NCI-H1694 (cell line): ENCODE data around the gene HOXB1.
"Not testable (repeated sequence)": the region's sequence is repeated elsewhere in the genome, so short reads cannot be mapped to it uniquely, and the experiment has no call there.

ENCODE experiments used
- DNase-seq: peaks from one replicate; lab custom pipeline; 2025; lab: John Stamatoyannopoulos, UW

HOXB1 gene

DNA sequence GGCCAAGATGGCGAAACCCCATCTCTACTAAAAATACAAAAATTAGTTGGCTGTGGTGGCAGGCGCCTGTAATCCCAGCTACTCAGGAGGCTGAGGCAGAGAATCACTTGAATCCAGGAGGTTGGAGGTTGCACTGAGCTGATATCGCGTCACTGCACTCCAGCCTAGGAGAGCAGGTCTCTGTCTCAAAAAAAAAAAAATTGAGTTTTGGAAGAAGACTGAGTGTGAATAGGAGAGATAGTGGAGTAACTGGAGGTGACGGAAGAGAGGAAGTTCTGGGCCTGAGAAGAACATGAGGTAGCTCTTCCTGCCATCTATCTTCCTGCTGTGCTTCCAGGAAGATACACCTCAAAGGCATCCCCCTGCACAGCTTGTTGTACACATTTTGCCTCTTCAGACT is 11.4 kb downstream of the HOXB1 start:
- DNase-seq, result no peak

DNA sequence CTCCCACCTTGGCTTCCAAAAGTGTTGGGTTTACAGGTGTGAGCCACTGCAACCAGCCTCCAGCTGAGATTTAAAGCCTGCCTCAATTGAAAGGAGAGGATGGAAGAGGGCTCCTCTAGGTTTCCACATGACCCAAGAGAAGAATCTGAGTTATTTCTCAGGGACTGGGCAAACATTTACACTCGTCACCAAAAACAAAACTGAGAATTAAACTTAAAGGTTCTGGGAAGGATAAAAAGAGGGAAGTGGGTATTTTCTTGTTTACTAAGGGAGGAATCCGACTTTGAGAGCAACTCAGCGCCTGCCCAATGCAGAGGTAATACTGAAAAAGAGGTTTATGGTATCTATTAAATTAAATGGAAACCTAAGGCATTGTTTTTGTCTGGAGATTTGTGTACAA is 13.3 kb downstream of the HOXB1 start:
- DNase-seq, result no peak

DNA sequence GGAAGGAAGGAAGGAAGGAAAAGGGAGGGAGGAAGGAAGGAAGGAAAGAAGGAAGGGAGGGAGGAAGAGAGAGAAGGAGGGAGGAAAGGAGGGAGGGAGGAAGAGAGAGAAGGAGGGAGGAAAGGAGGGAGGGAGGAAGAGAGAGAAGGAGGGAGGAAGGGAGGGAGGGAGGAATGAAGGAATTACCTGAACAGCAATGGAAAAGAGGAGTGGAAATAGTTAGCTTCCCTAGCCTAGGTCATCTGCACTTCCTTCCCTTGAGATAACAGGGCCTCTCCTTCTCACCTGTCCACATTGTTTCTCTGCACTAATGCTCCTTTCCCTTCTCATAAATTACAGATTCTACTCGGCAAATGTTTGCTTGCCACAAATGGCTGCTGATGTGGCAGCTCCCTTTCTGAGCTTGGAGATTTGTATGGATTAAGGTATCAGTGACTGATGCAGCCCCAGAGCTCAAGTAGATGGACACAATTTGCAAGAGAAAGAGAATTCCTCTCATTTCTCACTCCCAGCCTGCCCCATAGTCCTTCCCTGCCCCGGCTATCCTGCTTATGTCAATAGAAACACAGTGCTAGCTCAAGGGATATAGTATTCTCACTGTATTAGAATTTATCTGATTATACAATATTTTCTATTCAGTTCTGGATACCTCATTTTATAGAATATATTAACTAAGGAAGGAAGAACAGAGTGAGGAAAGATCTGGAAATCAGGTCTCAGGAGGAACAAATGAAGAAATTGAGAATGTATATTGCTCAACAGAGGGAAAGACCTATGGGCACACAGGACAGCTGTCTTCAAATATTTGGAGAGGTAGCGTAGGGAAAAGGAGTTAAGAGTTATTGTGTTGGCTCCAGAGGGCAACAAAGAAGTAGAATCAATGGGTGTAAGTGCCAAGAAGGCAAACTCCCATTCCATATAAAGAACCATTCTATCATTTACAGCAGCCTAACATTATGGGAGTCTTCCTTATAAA is 14.6 kb downstream of the HOXB1 start:
- DNase-seq, result no peak

DNA sequence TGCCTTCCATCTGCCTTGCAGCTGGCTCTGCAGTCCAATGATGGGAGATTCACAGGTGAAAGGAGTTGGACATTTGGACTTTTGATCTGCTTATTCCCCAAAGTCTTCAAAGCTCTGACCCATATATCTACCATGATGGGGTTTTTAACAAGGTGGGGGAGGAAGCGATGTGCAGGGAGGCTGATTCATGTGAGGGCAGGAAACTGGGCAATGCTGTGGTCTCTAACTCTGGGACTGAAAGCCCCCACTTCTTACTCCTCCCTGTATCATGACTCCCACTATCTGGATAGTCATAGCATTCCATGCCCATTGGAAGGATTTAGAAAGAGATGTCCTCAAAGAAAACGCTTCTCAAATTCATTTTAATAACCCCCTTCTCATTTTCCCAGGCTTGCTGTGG is 16.3 kb downstream of the HOXB1 start:
- no peak for DNase-seq

DNA sequence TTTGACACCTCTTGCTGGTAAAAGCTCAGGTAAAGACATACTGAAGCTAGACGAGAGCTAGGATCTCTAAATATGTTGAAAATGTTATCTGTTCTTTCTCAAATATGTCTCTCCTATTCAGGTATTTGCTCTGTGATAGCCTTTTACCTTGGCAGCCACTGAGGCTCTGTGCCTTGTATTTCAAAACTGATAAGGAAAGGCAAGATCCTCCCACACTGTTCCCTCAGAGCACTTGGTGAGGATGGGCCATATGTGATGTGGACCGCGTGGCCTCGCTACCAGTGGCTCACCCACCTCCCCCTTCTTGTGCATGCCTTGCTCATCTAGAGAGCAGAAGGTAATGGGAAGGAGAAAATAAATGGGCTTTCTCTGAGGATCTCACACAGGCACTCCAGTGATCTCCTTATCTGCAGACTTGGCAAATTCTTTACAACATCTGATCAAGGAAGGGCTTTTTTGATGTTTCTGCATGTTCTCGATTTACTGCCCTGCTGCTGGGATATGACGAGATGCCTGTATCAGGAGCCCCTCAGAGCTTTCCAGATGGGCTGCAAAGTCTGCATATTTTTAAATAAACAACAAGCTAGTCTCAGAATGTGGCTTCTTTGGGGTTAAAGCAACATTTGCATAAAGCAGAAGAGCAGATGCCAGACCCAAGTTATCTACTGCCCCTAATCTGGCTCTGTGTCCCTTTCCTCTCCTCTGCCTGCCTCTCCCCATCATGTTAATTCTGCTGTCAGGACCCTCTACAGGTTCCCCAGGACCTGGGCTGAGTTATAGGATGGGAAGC is 16.9 kb downstream of the HOXB1 start:
- no peak for DNase-seq

DNA sequence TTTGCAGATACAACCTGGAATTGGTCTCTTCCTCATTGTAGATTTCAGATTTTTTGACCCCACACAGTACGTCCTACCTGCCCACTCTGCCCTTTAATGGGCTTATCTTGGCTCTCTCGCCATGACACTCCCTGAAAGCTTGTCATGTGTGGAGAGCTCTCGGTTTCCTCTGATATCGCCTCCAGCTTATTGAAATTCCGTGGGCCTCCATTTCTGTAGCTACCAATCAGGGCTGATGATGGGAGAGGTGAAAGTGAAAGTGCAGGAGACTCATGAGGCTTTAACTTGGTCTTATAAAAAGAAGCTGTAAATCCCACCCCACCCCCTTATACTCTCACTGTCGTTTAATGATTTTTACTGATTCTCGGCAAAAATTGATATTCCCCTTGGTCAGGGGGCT is 17.7 kb downstream of the HOXB1 start:
- no peak for DNase-seq

DNA sequence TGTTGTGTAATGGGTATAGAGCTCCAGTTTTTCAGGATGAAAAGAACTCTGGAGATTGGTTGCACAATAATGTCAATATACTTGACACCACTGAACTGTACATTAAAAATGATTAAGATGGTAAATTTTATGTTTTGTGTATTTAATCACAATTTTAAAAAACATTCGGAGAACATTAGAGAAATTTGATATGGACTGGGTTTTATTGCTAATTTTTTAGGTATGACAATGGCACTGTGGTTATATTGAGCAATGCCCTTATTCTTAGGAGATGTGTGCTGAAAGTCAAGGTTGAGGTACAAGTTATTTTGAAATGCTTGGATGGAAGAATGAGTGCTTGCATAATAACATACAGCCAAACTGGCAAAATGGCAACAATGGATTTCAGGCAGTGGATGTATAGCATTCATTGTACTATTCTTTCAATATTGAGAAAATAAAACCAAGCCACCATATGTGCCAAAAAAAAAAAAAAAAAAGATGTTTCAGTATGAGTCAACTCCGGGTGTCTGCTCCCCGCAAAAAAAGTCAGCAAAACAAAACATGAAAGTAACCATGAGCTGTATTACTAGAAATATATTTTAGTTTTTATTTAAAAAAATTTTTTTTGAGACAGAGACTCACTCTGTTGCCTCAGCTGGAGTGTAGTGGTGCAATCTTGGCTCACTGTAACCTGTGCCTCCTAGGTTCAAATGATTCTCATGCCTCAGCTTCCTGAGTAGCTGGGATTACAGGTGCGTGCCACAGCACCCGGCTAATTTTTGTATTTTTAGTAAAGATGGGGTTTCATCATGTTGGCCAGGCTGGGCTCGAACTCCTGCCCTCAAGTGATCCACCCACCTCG is 19.8 kb downstream of the HOXB1 start:
- DNase-seq, result no peak

DNA sequence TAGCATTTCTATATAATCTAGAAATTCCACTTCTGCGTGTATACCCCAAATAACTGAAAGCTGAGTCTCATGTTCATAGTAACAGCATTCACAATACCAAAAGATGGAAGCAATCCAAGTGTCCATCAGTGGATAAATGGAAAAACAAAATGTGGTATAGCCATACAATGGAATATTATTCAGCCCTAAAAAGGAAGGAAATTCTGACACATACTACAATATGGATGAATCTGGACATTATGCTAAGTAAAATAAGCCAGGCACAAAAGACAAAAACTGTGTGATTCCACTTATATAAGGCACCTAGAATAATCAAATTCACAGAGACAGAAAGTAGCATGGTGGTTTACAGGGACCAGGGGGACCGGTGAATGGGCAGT is 20.4 kb downstream of the HOXB1 start:
- DNase-seq, result no peak

DNA sequence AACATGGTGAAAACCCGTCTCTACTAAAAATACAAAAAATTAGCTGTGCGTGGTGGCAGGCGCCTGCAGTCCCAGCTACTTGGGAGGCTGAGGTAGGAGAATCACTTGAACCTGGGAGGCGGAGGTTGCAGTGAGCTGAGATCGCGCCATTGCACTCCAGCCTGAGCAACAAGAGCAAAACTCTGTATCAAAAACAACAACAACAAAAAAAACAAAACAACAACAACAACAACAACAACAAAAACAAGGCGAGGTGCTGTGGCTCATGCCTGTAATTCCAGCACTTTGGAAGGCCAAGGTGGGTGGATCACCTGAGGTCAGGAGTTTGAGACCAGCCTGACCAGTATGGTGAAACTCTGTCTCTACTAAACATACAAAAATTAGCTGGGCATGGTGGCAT is 21.1 kb downstream of the HOXB1 start:
- not testable (repeated sequence) for DNase-seq

DNA sequence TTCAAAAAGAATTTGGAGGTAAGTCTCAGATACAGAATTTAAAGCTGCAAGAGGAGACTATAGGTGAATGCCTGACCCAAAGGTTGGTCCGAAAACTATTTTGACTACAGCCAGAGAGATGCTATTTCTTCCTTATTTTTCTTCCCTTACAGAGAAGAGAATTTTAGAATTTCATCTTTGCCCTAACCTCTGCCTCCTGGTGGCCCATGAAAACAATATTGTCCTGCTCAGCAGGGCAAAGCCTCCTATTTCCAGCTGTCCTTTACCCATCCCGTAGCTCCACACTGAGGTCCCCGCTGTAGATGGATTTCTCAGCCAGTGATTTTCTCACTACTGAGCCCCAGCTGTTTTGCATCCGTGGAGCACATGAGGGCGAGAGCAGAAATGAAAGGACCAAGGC is 24.6 kb downstream of the HOXB1 start:
- DNase-seq, result no peak

DNA sequence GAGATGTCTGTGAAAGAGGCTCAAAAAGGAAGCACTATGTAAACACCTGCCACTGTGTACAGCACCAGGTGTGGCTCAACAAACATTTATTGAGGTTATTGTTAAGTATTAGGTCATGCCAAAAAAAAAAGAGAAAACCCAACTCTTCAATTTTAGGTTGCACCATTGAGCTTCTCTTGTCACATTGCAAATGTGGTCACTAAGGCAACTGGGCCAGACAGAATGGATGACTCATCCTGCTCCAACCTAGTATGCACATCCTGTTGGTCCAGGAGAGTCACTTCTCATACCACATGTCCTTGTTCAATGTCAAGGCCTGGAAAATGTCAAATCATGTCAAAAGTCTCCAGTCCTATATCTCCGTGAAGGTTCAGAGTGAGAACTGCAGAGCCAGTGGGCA is 25.0 kb downstream of the HOXB1 start:
- no peak for DNase-seq

DNA sequence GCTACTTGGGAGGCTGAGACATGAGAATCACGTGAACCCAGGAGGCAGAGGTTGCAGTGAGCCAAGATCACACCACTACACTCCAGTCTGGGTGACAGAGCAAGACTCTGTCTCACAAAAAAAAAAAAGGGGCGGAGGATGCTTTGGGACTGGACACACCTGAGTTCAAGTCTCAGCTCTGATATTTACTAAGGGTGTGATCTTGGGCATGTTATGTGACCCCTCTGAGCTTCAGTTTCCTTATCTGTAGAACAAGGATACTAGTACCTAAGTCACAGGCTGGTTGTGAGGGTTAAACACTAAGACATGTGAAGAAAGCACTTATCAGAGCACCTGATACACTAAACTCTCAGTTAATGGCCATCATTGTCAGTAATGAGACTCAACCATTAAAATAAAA is 25.9 kb downstream of the HOXB1 start:
- DNase-seq, result no peak

DNA sequence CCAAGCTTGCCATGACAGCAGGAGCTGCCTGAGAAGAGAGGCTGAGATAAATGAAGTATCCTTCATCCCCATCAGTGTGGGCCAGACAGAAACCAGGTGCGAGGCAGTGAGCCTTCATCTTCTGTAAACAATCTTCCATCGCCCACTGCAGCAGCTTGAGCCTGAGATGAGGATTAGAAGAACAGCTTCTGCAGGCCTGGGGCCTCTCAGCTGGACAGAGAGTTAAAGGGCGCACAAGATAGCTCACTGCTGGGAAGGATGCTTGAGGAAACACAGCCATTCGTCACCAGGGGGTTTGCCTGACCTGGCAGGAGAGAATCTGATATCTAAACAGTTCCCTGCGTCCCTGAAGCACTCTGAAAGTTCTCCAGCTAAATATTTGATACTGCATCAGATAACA is 27.1 kb downstream of the HOXB1 start:
- DNase-seq, result no peak

DNA sequence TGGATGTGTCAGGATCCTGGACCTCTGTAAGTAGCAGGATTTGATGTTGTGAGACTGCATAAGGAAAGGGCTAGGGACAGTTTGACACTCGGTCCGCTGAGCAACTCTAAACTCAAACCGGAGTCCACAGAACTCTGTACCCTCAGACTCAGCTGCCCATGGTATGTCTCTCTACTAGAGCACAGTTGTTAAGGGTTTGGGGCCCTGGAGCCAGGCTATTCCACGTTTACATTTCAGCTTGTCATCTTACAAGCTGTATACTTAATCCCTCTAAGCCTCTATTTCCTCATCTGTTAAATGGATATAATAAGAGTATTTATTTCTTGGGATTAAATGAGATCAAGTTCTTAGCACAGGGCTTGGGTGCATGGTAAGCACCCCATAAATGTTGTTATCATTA is 27.9 kb downstream of the HOXB1 start:
- DNase-seq, result no peak

DNA sequence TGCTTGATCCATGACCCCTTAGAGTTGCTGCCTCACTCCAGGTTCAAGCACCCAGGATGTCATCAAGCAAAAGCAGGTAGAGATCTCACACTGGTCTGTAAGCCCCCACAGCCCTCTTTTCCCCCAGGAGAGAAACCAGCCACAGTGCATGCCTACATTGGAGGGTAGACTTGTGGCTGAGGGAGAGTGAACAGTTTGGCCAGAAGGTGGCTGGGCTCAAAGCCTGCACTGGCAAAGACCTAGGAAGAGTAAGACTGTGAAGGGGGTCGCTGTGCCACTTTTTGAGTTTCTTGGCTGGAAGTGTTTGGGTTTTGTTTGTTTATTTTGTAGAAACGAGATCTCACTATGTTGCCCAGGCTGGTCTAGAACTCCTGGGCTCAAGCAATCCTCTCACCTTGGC is 28.5 kb downstream of the HOXB1 start:
- no peak for DNase-seq

DNA sequence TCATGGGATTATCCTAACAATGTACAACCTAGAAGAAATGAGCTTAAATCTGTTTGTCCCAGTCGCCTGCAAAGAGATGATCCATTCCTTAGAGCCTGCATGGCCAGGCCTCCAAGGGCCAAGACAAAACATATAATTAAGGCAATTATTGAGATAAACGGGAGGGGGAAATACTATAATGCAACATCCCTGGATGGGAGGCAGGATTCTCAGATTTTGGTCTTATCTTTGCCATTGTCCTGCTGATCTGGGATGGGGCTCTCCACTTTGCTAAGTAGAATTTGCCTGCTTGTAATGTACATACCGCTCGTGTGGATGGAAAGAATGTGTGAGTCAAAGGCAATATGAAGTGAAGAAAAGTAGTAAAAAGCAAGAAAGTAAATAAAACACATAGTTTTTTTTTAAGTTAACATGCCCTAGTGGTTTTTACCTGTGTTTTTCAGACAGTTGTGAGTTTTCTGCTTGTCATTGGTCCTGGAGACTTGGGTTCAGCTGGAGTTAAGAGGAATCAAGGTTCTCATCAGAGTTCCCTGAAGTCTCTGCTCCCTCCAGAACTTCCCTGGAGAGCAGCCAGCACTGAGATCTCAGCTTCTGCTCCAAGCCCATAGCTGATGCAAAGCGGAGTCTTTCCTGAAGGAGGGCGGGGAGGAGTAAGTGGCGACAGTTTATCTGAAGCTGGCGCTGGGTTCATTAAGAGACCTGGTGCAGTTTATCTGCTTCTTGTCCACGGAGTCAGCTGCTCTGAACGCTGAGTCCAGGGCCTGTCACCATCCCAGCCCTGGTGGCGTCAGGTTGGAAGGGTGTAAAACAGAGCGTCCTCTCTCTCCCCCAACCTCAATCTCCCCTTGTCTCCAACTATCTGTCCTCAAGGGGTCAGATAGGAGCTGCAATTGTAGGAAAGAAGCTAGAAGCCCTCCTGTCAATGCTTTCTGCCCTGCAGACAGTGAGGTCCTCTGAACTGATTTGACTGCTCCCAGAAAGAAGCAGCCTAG is 30.1 kb downstream of the HOXB1 start:
- DNase-seq, result no peak

DNA sequence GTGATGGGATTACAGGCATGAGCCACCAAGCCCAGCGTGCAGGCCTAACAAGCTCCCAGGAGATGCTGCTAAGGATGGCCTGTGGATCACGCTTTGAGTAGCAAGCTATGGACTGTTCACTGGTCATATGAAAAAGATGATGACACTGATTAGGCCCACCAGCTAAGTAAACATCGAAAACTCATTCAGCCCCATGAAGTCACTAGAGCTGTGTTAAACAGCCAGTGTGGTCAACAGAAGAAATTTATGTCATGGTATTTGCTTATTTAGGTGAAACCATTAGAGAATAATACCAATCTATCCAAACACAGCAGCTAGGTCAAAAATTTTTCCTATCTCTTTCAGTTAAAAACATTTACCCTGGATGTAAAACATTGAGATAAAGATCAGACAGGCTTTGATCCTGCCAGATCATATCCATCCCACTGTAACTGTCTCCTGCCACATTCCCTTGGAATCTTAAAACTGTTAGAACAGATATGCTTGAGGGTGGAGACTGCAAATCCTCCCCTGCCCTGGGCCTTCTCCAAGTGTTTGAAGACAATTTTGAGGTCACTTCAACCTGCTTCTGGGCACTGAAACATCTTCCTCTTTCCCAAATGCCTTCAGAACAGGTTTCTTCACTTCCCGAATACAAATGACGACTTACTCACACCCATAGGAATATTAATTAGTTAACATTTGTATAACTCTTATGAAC is 30.9 kb downstream of the HOXB1 start:
- DNase-seq, result no peak

DNA sequence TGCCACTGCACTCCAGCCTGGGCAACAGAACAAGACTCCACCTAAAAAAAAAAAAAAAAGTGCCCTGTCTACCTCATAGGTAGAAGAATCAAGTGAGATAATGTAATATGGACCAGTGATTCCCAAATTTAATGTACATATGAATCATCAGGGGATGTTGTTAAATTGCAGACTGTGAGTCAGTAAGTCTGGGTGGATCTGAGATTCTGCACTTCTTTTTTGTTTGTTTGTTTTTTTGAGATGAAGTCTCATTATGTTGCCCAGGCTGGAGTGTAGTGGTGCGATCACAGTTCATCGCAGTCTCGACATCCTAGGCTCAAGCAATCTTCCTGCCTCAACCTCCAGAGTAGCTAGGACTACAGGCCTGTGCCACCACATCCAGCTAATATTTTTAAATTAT is 31.6 kb downstream of the HOXB1 start:
- DNase-seq, result no peak

DNA sequence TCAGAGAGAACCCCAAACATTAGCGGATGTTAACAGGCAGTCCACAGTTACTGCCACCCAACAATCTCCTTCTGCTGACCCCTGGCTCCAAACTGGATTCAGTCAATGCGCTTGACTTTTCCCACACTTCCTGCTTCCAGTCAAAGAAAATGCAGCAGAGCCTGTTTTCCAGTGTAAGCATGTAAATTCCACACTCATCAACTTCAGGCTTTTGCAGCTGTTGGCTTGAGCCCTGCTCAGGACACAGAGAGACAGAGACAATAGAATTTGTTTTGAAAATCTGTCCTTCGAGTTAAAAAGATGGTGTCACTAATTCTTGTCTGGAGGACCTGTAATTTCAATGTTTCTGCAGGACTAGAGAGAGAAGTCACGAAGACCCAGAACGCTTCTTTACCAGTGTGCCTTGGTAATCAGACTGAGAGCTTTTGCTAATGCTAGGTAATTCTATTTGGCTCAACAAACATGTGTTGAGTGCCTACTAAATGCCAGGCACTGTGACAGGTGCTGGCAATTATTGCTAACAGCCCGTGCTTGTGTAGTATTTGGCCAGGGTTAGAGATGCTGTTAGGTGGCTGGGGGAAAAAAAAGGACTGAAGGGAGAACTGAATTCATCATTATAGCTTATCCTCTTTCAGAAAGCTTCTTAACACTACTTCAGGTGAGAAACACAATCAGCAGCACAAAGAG is 32.5 kb downstream of the HOXB1 start:
- DNase-seq, result no peak

DNA sequence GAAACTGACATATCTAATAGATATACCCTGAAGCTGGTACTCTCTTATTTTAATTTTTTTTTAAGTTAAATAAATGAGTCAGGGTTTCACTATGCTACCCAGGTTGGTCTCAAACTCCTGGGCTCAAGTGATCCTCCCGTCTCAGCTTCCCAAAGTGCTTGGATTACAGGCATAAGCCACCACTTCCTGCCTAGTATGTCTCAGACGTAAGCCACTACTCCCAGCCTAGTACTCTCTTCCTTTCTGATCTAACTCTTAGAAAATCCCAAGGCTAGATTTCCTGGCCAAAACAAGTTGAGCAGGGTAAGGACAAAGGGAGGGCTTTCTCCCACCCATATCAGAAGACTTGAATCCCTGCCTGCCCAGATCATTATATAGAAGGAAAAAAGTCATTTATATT is 33.7 kb downstream of the HOXB1 start:
- no peak for DNase-seq
